MM.1S (cell line): ENCODE data around the gene CPNE1.

ENCODE experiments used
- DNase-seq: peaks from one replicate; pipeline ENCODE4 v3.0.0-alpha.2; 2015
- H2AFZ ChIP-seq: fragments of 300-600 bp; sonication (generic); 2 replicates; pipeline ENCODE4 v1.6.0; 2016; ENCODE audit warnings: antibody characterized with exemption, low read length
- H3F3A ChIP-seq: fragments of 300-600 bp; sonication (generic); 2 replicates; pipeline ENCODE4 v1.6.1; 2016; ENCODE audit warnings: mild to moderate bottlenecking, antibody characterized with exemption, low read length, moderate library complexity, mixed read lengths; ENCODE audit not compliant: insufficient read depth
- H3K27ac ChIP-seq: fragments of 300-600 bp; sonication (generic); 2 replicates; pipeline ENCODE4 v1.5.1; 2016; ENCODE audit warnings: mild to moderate bottlenecking, low read length
- H3K27me3 ChIP-seq: fragments of 300-600 bp; sonication (generic); replicated peaks from 2 replicates; pipeline ENCODE4 v1.6.0; 2016; ENCODE audit warnings: low read length; ENCODE audit not compliant: insufficient read depth
- H3K36me3 ChIP-seq: fragments of 300-600 bp; sonication (generic); replicated peaks from 2 replicates; pipeline ENCODE4 v1.6.1; 2016; ENCODE audit warnings: mild to moderate bottlenecking, low read length, mixed read lengths; ENCODE audit not compliant: insufficient read depth
- H3K4me1 ChIP-seq: fragments of 300-600 bp; sonication (generic); 2 replicates; pipeline ENCODE4 v1.6.1; 2016; ENCODE audit warnings: low read length, mixed read lengths
- H3K4me2 ChIP-seq: fragments of 300-600 bp; sonication (generic); 2 replicates; pipeline ENCODE4 v1.6.0; 2016; ENCODE audit warnings: low read depth, low read length
- H3K4me3 ChIP-seq: fragments of 300-600 bp; sonication (generic); 2 replicates; pipeline ENCODE4 v1.5.1; 2016; ENCODE audit warnings: low read length, mixed read lengths
- H3K79me2 ChIP-seq: fragments of 300-600 bp; sonication (generic); 2 replicates; pipeline ENCODE4 v1.6.1; 2016; ENCODE audit warnings: mixed run types, low read length, mixed read lengths
- H3K9ac ChIP-seq: fragments of 300-600 bp; sonication (generic); 2 replicates; pipeline ENCODE4 v1.6.1; 2016; ENCODE audit warnings: low read length, mixed read lengths
- H3K9me2 ChIP-seq: fragments of 300-600 bp; sonication (generic); replicated peaks from 2 replicates; pipeline ENCODE4 v1.6.1; 2016; ENCODE audit warnings: mild to moderate bottlenecking, low read length, mixed read lengths; ENCODE audit not compliant: insufficient read depth
- H3K9me3 ChIP-seq: fragments of 300-600 bp; sonication (generic); replicated peaks from 2 replicates; pipeline ENCODE4 v1.6.1; 2016; ENCODE audit warnings: mild to moderate bottlenecking, low read length, mixed read lengths; ENCODE audit not compliant: insufficient read depth
- H4K20me1 ChIP-seq: fragments of 300-600 bp; sonication (generic); 2 replicates; pipeline ENCODE4 v1.6.1; 2016; ENCODE audit warnings: mild to moderate bottlenecking, low read length, moderate library complexity, mixed read lengths; ENCODE audit not compliant: insufficient read depth
- CTCF ChIP-seq: fragments of 300-600 bp; sonication (generic); IDR thresholded peaks from 2 replicates; pipeline ENCODE4 v1.5.1; 2016; ENCODE audit warnings: antibody characterized with exemption, low read length, mixed read lengths
- EZH2 ChIP-seq: fragments of 300-600 bp; sonication (generic); optimal IDR thresholded peaks from 2 replicates; pipeline ENCODE3; 2017; ENCODE audit warnings: low read depth, mild to moderate bottlenecking, antibody characterized with exemption, low read length, mixed read lengths
- EZH2phosphoT487 ChIP-seq: fragments of 300-600 bp; sonication (generic); IDR thresholded peaks from 2 replicates; pipeline ENCODE4 v1.6.1; 2018; ENCODE audit warnings: antibody characterized with exemption, low read length

Gene CPNE1

DNA sequence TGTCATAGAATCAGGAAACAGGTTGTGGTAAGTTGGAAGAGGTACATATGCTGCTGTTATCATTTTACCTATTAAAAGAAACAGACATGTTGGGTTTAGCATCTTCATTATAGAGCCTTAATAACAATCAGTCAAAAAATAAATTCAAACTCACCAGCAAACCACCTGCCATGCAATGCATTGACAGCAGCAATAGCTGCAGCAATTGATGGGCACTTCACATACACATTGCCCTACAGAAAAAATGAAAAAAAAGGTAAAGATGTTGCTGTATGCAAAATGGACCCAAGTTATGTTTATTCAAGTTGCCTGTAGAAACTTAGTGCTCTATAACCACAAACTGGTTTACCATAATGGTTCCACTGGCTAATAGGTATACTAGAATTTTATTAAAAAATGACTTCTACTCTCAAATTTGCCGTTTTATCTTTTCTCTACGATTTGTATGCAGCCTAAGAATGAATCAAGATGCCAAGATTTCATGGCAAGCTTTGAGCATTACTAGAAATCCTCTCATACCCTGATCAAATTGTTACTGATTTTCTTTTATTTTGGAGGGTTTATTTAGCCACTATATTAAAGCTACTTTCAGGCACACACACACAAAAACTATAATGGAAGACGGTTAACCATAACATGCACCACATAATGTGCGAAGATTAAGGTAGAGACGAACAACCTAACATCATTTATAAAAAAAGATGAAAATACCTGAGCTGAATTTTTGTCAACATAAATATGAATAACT, 40.0 kb upstream of the CPNE1 start:
- Histone ChIP-seq H3K79me2 (peaks cover 83% of the 10 kb centered on the region), H3K4me3 (no peak overlapping the region), H3F3A (peaks cover 56% of the 10 kb centered on the region), H3K9ac (no peak overlapping the region), H3K4me1 (no peaks in the 10 kb centered on the region), H3K36me3 (peaks cover 27% of the 10 kb centered on the region), H2AFZ (no peak overlapping the region), H3K9me3 (no peaks in the 10 kb centered on the region), H4K20me1 (peaks cover 9% of the 10 kb centered on the region; the same call in 1 of the 2 replicates), H3K9me2 (no peaks in the 10 kb centered on the region), H3K27ac (no peak overlapping the region), H3K27me3 (no peaks in the 10 kb centered on the region), H3K4me2 (no peak overlapping the region)
- no peak for TF ChIP-seq CTCF
- TF ChIP-seq EZH2phosphoT487: no peak
- no peak for TF ChIP-seq EZH2
- no peak for DNase-seq

DNA sequence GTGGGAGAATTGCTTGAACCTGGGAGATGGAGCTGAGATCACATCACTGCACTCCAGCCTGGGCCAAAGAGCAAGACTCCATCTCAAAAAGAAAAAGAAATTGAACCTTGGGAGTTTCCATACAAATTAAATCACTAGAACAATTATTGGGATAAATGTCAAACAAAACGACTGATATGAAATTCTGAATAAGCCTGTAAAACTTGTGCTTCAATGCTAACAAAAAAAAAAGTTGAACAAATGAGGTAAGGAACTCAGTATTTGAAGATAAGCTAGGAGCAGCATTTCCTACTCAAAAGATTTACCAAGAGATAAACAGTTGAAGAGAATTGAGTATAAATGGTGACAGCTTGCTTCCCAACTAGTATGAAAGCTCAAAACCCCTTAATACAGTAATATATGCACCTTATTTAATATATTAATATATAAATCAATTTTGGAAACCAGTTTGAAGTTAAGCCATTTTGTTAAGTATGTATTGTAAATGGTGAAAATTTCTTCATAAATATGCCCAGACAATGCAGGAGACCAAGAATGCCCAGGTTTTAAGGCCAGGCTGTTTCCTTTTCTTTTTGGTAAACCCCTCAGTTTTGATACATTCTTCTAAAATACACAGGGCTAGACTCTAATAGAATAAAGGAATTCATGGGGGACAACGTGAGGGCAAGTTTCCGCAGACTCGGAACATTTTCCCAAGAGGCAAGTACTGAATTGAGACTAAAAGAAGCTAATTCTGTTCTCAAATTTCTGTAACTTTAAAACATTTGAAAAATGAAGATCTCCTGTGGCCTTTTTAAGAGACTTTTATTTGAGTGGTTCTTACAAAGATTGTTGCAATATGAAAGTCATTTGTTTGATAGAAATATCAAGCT, 38.4 kb upstream of the CPNE1 start:
- Histone ChIP-seq H3K4me3 (no peak overlapping the region), H2AFZ (no peak overlapping the region), H3K9me2 (no peaks in the 10 kb centered on the region), H3K9ac (no peak overlapping the region), H3K9me3 (no peaks in the 10 kb centered on the region), H3K4me1 (peaks cover 4% of the 10 kb centered on the region; the same call in 1 of the 2 replicates), H3F3A (peaks cover 56% of the 10 kb centered on the region), H4K20me1 (peaks cover 3% of the 10 kb centered on the region; the same call in 1 of the 2 replicates), H3K27me3 (no peaks in the 10 kb centered on the region), H3K79me2 (peaks cover 76% of the 10 kb centered on the region), H3K36me3 (peaks cover 26% of the 10 kb centered on the region), H3K4me2 (no peak overlapping the region), H3K27ac (no peak overlapping the region)
- no peak for DNase-seq
- no peak for TF ChIP-seq EZH2
- TF ChIP-seq CTCF: no peak
- TF ChIP-seq EZH2phosphoT487: no peak

- Histone ChIP-seq H2AFZ (no peak overlapping the region), H3K4me3 (no peak overlapping the region), H3K9ac (no peak overlapping the region), H3K4me1 (peaks cover 10% of the 10 kb centered on the region; the same call in 1 of the 2 replicates), H3K79me2 (peaks cover 76% of the 10 kb centered on the region), H3F3A (peaks cover 56% of the 10 kb centered on the region), H3K36me3 (peaks cover 26% of the 10 kb centered on the region), H3K9me3 (no peaks in the 10 kb centered on the region), H4K20me1 (peaks cover 3% of the 10 kb centered on the region; the same call in 1 of the 2 replicates), H3K27me3 (no peaks in the 10 kb centered on the region), H3K4me2 (no peak overlapping the region), H3K27ac (no peak overlapping the region; the same call in 1 of the 2 replicates), H3K9me2 (no peaks in the 10 kb centered on the region)
- TF ChIP-seq CTCF (no peak), EZH2phosphoT487 (no peak), EZH2 (no peak)
- DNase-seq: no peak
These were observed 37.5 kb upstream of the CPNE1 start for GRCh38 chr20:35702051-35702823.
